Right atrium auricular region (tissue), 2 donors: ENCODE results near the gene REXO1. TPM values are rescaled to one million over a fixed set of nuclear protein-coding genes. Genes with fewer than 3 reads are reported as not detected.
A peak's percentile ranks its signal among the peaks of the same experiment; 100 is the strongest.

ENCODE experiments used
- DNase-seq: peaks from one replicate; pipeline ENCODE4 v3.0.0-alpha.2; 2019; ENCODE audit warnings: low spot score
- H3K27ac ChIP-seq, 2 donors: fragments of 200-600 bp; sonication (generic); 1 replicate in 1 of 2; 2 replicates in 1 of 2; pipeline ENCODE4 v1.5.1; 2016 to 2019
- H3K27me3 ChIP-seq, 2 donors: fragments of 200-600 bp; sonication (generic); one replicate each; pipeline versions ENCODE4 v1.5.1 to v1.6.0; 2017 to 2019
- H3K36me3 ChIP-seq: fragments of 200-600 bp; sonication (generic); one replicate; pipeline ENCODE4 v1.5.1; 2016
- H3K4me1 ChIP-seq, 2 donors: fragments of 200-600 bp; sonication (generic); one replicate each; pipeline versions ENCODE4 v1.5.1 to v1.6.0; 2017 to 2019
- H3K4me3 ChIP-seq, 2 donors: fragments of 200-600 bp; sonication (generic); 1 replicate in 1 of 2; 2 replicates in 1 of 2; pipeline ENCODE4 v1.5.1; 2017 to 2019; ENCODE audit warnings: mild to moderate bottlenecking in 1 of 2, moderate library complexity in 1 of 2
- H3K9me3 ChIP-seq, 2 donors: fragments of 200-600 bp; sonication (generic); one replicate each; pipeline ENCODE4 v1.5.1; 2019
- CTCF ChIP-seq, 2 donors: fragments of 200-600 bp; sonication (generic); IDR thresholded peaks; one replicate each; pipeline ENCODE4 v1.5.1; 2019; ENCODE audit warnings: antibody characterized with exemption in 2 of 2
- total RNA-seq, 2 donors: library from RNA; depleted of rRNA; stranded (reverse); fragments of >200 nt; gene quantifications; one replicate each; pipeline ENCODE4 v1.1.0, GENCODE V29; 2016

REXO1 gene
- total RNA-seq, 2 donors from 2014 or later = 9.6 to 12.1 TPM

- Histone ChIP-seq H3K4me3 (peak overlapping the region in 1 of 2 donors; percentile 56), H3K4me1 (peaks cover 0 to 24% of the 10 kb centered on the region in 2 donors), H3K9me3 (no peaks in the 10 kb centered on the region), H3K27me3 (no peaks in the 10 kb centered on the region), H3K27ac (peak overlapping the region; percentile 60 to 65), H3K36me3 (peaks cover 16% of the 10 kb centered on the region)
- no peak for TF ChIP-seq CTCF (IDR thresholded peaks at IDR 0.05)
- DNase-seq = peak; percentile 86
Observed at GRCh38 chr19:1811472-1811894, 36.8 kb downstream of the REXO1 start.

GRCh38 chr19:1810439-1811160 lies 37.7 kb downstream of the REXO1 start:
- Histone ChIP-seq H3K27ac (peak overlapping the region in 1 of 2 donors; percentile 65), H3K27me3 (no peaks in the 10 kb centered on the region), H3K4me3 (no peak overlapping the region), H3K9me3 (no peaks in the 10 kb centered on the region), H3K4me1 (peaks cover 0 to 24% of the 10 kb centered on the region in 2 donors), H3K36me3 (peaks cover 7% of the 10 kb centered on the region)
- no peak for TF ChIP-seq CTCF (IDR thresholded peaks at IDR 0.05)
- no peak for DNase-seq

- Histone ChIP-seq H3K4me1 (peaks cover 0 to 24% of the 10 kb centered on the region in 2 donors), H3K36me3 (no peaks in the 10 kb centered on the region), H3K4me3 (no peak overlapping the region), H3K27ac (no peak overlapping the region), H3K9me3 (no peaks in the 10 kb centered on the region), H3K27me3 (no peaks in the 10 kb centered on the region)
- TF ChIP-seq CTCF (IDR thresholded peaks at IDR 0.05) = no peak
- no peak for DNase-seq
Observed at GRCh38 chr19:1809678-1810077, 38.6 kb downstream of the REXO1 start.

- TF ChIP-seq CTCF (IDR thresholded peaks at IDR 0.05) = no peak
- no peaks in the 10 kb centered on the region for H3K27me3 ChIP-seq
- no peak overlapping the region for H3K27ac ChIP-seq
- no peak overlapping the region for H3K4me3 ChIP-seq
- H3K36me3 ChIP-seq = no peaks in the 10 kb centered on the region
- no peaks in the 10 kb centered on the region for H3K9me3 ChIP-seq
- no peak for DNase-seq
- peaks cover 0 to 20% of the 10 kb centered on the region in 2 donors for H3K4me1 ChIP-seq
Observed at GRCh38 chr19:1808395-1808731, 39.9 kb downstream of the REXO1 start.

GRCh38 chr19:1807695-1808394 lies 40.4 kb downstream of the REXO1 start:
- Histone ChIP-seq H3K36me3 (no peaks in the 10 kb centered on the region), H3K27me3 (no peaks in the 10 kb centered on the region), H3K9me3 (no peaks in the 10 kb centered on the region), H3K27ac (no peak overlapping the region), H3K4me3 (no peak overlapping the region), H3K4me1 (peaks cover 0 to 15% of the 10 kb centered on the region in 2 donors)
- no peak for DNase-seq
- TF ChIP-seq CTCF (IDR thresholded peaks at IDR 0.05) = no peak
